ENCODE measurements around the gene C16orf54. TPM values are rescaled to one million over a fixed set of nuclear protein-coding genes. Genes with fewer than 3 reads are reported as not detected.
"Not testable (repeated sequence)": the region's sequence is repeated elsewhere in the genome, so short reads cannot be mapped to it uniquely, and the experiment has no call there.

C16orf54 gene
- polyA plus RNA-seq (2012; ENCODE audit: low read depth, missing spikeins) = 1.1 TPM

DNA sequence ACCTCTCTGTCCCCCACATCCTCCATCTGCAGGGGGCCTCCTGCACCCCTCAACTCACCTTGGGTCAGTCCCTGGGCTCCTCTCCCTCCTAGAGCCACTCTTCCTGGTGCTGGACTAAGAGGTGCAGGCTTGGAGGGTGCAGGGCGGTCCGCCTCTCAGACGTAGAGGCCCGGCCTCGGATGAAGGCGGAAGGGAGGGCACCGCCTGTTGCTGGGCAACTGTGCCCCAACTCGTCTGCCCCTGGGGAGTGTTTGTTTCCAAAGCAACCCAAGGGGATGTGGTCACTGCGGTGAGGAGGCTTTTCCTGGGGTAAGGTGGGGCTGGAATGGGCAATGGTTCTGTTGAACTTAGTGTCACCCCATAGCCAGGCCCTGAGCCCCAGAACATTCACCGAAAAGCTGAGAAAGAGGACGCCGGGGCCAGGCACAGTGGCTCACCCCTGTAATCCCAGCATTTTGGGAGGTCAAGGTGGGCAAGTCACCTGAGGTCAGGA, at the start of gene C16orf54:
TSS of gene C16orf54 (minus strand) at position 138 of the 493 bp plus-strand sequence. CDS start 1,039 bp downstream, outside the sequence.
- FAIRE-seq = peak; percentile 84
- peak; percentile 60 for DNase-seq (ENCODE audit: insufficient read length, low spot score)
- 0 out of 2 replicates have a peak, but pooled peaks have one; percentile 5 for TF ChIP-seq SPI1 (IDR thresholded peaks at IDR 0.05; ENCODE audit: low read depth, low read length)
- no peak for TF ChIP-seq PAX5 (IDR thresholded peaks at IDR 0.05; ENCODE audit: insufficient read depth, low read length, severe bottlenecking)
- no peak for TF ChIP-seq POLR2A (IDR thresholded peaks at IDR 0.05; ENCODE audit: low read depth, low read length)

- TF ChIP-seq POLR2A (IDR thresholded peaks at IDR 0.05; ENCODE audit: low read depth, low read length) (no peak), PAX5 (IDR thresholded peaks at IDR 0.05; ENCODE audit: insufficient read depth, low read length, severe bottlenecking) (no peak), SPI1 (IDR thresholded peaks at IDR 0.05; ENCODE audit: low read depth, low read length) (no peak), POU2F2 (IDR thresholded peaks at IDR 0.05; ENCODE audit: low read depth, low read length) (no peak), POLR2AphosphoS5 (IDR thresholded peaks at IDR 0.05; ENCODE audit: low read depth, low read length) (no peak), TAF1 (IDR thresholded peaks at IDR 0.05; ENCODE audit: low read depth, low read length) (no peak)
- FAIRE-seq = no peak
- DNase-seq (ENCODE audit: insufficient read length, low spot score) = no peak
Observed at GRCh38 chr16:29794231-29794710, 48.5 kb upstream of the C16orf54 start.

- DNase-seq (ENCODE audit: insufficient read length, low spot score); FAIRE-seq: not testable (repeated sequence)
Observed at GRCh38 chr16:29793153-29793552, 47.4 kb upstream of the C16orf54 start.

DNA sequence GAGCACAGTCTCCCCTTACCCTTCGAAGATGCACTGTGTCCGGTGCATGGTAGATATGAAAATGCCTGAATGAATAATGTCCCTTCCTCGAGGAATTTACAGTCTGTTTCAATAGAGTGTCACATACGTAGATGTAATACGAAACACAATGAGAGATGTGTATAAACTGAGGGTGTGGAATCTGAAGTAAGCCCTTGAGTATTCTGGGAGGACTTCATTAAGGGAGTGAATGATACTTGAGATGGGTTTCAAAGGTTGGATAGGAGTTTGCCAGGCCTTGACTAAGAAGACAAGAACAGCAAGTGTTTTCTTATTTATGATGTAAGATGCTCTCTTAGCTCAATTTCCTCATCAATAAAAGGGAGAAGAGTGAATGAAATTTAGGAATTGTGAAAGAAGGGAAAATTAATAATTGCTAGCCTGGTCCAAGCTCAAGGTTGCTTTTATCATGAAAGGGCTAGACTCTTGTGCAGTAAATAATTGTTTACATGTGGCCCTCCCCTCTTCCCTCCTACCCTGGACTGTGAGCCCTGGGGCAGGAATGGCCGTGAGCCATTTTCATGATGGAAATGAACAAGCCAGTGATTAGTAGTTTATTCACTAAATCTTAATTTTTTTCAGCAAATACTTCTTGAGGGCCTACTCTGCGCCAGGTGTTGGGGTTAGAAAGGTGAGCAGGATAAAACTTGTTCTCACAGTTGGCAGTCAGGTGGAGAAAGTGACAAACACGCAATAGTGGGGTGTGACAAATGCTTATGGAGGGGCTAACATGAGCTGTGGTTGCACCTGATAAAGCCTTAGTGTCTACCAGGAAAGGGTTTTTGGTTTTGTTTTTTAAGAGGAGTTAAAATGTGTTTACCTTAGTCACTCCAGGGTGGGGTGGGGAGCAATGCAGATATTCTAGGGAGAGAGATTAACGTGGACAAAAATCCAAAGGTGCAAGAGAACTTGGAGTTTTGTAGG, 46.3 kb upstream of the C16orf54 start:
- no peak for DNase-seq (ENCODE audit: insufficient read length, low spot score)
- no peak for FAIRE-seq
- no peak for TF ChIP-seq TAF1 (IDR thresholded peaks at IDR 0.05; ENCODE audit: low read depth, low read length)
- no peak for TF ChIP-seq SPI1 (IDR thresholded peaks at IDR 0.05; ENCODE audit: low read depth, low read length)
- TF ChIP-seq POLR2AphosphoS5 (IDR thresholded peaks at IDR 0.05; ENCODE audit: low read depth, low read length) = no peak

DNA sequence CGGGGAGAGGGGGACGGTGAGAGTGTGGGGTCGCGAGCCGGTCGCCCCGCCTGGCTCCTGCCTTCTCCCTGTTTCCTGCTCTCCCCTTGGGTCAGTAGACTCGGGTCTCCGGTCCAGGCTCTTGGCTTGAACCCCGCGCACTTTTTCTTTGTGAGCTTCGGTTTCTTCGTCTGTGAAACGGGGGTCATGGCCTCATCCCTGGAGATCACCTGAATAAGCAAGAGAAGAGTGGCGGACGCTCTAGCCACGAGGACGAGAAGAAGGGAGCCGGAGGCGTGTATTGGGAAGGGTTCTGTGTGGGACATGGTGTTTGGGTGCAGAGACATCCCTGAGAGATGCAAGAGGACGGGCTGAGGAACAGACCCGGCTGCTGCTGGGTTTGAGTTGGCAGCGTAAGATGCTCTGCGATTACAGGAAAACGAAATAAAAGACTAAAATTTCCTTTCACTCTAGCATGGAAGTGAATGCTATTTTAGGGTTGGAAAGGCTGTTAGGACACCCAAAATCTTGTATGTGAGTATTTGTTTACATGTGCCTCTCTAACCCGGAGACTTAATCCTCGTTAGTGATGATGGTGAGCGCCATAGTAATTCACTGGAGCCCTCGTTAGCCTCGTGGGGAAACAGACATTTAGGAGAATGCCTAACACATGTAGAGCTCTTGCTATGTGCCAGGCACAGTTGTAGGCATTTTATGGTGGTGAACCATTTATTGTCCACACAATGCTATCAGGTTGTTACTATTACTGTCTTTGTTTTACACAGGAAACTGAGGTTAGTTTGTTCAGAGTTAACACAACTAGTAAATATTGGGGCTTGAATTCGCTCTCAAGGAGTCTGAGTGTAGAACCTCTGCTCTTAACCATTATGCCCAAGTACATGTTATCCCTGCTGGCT, 45.4 kb upstream of the C16orf54 start:
- FAIRE-seq = no peak
- no peak for DNase-seq (ENCODE audit: insufficient read length, low spot score)
- no peak for TF ChIP-seq POU2F2 (IDR thresholded peaks at IDR 0.05; ENCODE audit: low read depth, low read length)
- no peak for TF ChIP-seq POLR2AphosphoS5 (IDR thresholded peaks at IDR 0.05; ENCODE audit: low read depth, low read length)
- no peak for TF ChIP-seq TAF1 (IDR thresholded peaks at IDR 0.05; ENCODE audit: low read depth, low read length)
- TF ChIP-seq SPI1 (IDR thresholded peaks at IDR 0.05; ENCODE audit: low read depth, low read length) = no peak
- TF ChIP-seq PAX5 (IDR thresholded peaks at IDR 0.05; ENCODE audit: insufficient read depth, low read length, severe bottlenecking) = no peak

DNA sequence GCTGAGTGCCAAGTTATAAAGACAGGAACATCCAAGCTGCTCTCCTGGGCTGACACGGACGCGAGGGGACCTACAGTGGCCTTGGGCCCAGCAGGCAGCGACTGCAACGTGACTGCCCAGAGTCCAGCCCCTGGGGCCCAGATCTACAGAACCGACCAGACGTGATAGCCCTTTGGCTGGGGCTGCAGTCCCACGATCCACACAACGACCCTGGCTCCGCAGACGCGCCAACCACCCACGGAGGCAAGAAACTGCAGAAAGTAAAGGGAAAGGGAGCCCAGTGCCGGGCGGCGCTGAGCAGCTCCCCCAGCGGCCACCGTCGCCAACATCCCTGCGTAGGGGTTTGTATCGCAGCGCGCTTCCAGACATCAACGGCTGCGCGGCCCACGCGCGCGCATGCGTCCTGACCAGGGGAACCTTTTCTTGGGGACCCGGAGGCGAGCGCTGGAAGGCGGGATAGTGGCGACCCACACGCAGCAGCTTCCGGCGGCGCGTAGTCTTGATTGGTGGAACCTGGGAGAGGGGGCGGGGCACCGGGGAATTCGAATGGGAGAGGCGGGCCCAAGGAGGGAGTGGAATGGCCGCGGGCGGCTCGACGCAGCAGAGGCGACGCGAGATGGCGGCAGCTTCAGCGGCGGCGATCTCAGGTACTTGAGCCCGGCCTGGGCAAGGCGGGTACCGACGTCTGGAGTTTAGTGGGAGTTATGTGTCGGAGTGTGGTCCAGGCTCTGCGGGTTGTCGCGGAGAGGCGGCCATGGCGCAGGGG, 44.6 kb upstream of the C16orf54 start, which contains the start of gene KIF22:
TSS of gene KIF22 (plus strand) at position 569 of the 766 bp plus-strand sequence. CDS start at position 578, 9 bp downstream.
- TF ChIP-seq SPI1 (IDR thresholded peaks at IDR 0.05; ENCODE audit: low read depth, low read length) (no peak), PAX5 (IDR thresholded peaks at IDR 0.05; ENCODE audit: insufficient read depth, low read length, severe bottlenecking) (no peak), POU2F2 (IDR thresholded peaks at IDR 0.05; ENCODE audit: low read depth, low read length) (no peak), POLR2AphosphoS5 (IDR thresholded peaks at IDR 0.05; ENCODE audit: low read depth, low read length) (peak; percentile 81), POLR2A (IDR thresholded peaks at IDR 0.05; ENCODE audit: low read depth, low read length) (peak; percentile 76), TAF1 (IDR thresholded peaks at IDR 0.05; ENCODE audit: low read depth, low read length) (peak; percentile 57; the same call in 1 of the 2 replicates)
- peak; percentile 93 for FAIRE-seq
- peak; percentile 99 for DNase-seq (ENCODE audit: insufficient read length, low spot score)

DNA sequence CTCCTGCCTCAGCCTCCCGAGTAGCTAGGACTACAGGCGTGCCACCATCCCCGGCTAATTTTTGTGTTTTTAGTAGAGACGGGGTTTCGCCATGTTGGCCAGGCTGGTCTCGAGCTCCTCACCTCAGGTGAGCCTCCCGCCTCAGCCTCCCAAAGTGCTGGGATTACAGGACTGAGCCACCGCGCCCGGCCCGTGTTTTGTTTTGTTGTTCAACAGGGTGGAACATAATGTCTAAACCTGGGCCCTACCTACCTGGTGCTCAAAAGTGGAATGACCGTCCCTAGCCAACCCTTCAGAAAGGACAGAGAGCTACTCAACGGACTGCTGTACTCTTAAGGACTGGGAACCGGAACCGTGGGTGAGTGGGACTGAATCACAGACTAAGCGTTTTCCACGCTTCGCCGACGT, 44.0 kb upstream of the C16orf54 start:
- DNase-seq (ENCODE audit: insufficient read length, low spot score) (no peak), FAIRE-seq (peak; percentile 5)
- TF ChIP-seq POLR2AphosphoS5 (IDR thresholded peaks at IDR 0.05; ENCODE audit: low read depth, low read length) (no peak), POLR2A (IDR thresholded peaks at IDR 0.05; ENCODE audit: low read depth, low read length) (no peak), POU2F2 (IDR thresholded peaks at IDR 0.05; ENCODE audit: low read depth, low read length) (no peak), SPI1 (IDR thresholded peaks at IDR 0.05; ENCODE audit: low read depth, low read length) (no peak), TAF1 (IDR thresholded peaks at IDR 0.05; ENCODE audit: low read depth, low read length) (no peak)

DNA sequence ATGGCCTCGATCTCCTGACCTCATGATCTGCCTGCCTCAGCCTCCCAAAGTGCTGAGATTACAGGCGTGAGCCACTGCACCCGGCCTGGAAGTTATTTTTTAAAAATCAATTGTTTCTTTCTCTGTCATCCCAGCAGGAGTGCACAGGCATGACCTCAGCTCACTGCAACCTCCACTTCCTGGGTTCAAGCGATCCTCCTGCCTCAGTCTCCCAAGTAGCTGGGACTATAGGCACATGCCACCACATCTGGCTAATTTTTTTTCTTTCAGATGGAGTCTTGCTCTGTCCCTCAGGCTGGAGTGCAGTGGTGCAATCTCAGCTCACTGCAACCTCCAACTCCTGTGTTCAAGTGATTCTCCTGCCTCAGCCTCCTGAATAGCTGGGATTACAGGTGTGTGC, 41.4 kb upstream of the C16orf54 start:
- not testable (repeated sequence) for DNase-seq (ENCODE audit: insufficient read length, low spot score); FAIRE-seq

GRCh38 chr16:29784901-29785500, 39.2 kb upstream of the C16orf54 start:
- FAIRE-seq (peak; percentile 84), DNase-seq (ENCODE audit: insufficient read length, low spot score) (peak; percentile 72)
- TF ChIP-seq SPI1 (IDR thresholded peaks at IDR 0.05; ENCODE audit: low read depth, low read length) (no peak), POLR2A (IDR thresholded peaks at IDR 0.05; ENCODE audit: low read depth, low read length) (no peak), POLR2AphosphoS5 (IDR thresholded peaks at IDR 0.05; ENCODE audit: low read depth, low read length) (no peak), PAX5 (IDR thresholded peaks at IDR 0.05; ENCODE audit: insufficient read depth, low read length, severe bottlenecking) (no peak), POU2F2 (IDR thresholded peaks at IDR 0.05; ENCODE audit: low read depth, low read length) (no peak), TAF1 (IDR thresholded peaks at IDR 0.05; ENCODE audit: low read depth, low read length) (no peak)

Data from GM12891 (cell line).